HL-60 (cell line): ENCODE measurements around the gene SMC6.
A peak's percentile ranks its signal among the peaks of the same experiment; 100 is the strongest.

ENCODE experiments used
- POLR2AphosphoS5 ChIP-seq: IDR thresholded peaks from 2 replicates; pipeline ENCODE4 v1.6.1; 2012; ENCODE audit warnings: low read depth
- TF ChIP-seq, protein P1 (sequence below): IDR thresholded peaks from one replicate; pipeline ENCODE4 v1.5.1; 2011; ENCODE audit warnings: low read length, control low read depth, inconsistent platforms; ENCODE audit not compliant: insufficient read depth

DNA sequence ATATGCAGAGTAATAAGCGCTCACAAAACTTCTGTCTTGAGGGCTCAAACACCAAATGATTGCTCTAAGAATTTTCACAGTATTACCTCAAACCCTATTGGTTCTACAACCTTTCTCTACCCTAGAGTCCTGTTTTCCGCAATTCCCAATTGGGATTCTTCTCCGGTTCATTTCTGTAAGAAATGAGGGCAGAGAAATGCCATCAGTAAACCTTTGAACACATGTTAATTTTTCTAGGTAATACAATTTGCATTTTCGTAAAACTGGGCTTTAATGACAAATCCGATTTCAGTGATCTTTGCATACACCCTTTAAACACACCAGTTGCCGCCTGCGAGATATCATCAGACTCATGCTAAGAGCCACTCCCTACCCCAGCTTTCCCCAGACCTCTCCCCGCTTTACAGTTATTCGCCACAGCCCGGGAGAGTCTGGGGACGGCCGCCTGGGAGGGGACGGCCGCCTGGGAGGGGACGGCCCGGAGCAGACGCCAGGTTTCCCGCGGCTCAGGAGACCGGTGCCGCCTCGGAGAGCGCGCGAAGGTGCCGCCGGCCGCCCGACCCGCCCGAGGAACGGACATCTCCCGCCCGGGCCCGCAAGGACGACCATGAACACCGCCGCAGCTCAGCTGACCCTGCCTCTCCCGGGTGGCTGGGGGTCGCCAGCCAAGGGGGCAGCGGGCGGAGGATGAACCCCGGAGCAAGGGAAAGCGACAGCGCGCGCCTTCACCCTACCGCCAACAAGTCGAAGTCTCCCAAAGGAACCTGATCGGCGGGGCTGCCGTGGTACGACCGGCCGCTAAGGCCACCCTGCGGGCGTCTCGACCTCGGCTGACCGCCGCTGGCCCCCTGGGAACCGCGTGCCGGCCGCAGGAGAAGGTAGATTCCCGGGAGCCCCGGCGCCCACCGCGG is 463 bp downstream of the SMC6 start:
- TF ChIP-seq, protein P1, sequence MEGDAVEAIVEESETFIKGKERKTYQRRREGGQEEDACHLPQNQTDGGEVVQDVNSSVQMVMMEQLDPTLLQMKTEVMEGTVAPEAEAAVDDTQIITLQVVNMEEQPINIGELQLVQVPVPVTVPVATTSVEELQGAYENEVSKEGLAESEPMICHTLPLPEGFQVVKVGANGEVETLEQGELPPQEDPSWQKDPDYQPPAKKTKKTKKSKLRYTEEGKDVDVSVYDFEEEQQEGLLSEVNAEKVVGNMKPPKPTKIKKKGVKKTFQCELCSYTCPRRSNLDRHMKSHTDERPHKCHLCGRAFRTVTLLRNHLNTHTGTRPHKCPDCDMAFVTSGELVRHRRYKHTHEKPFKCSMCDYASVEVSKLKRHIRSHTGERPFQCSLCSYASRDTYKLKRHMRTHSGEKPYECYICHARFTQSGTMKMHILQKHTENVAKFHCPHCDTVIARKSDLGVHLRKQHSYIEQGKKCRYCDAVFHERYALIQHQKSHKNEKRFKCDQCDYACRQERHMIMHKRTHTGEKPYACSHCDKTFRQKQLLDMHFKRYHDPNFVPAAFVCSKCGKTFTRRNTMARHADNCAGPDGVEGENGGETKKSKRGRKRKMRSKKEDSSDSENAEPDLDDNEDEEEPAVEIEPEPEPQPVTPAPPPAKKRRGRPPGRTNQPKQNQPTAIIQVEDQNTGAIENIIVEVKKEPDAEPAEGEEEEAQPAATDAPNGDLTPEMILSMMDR, result no peak
- TF ChIP-seq POLR2AphosphoS5, result 0 out of 2 replicates have a peak, but pooled peaks have one; percentile 10
